SU-DHL-6 (cell line): Measurements from ENCODE around the gene KSR1.

ENCODE experiments used
- H2AFZ ChIP-seq: fragments of 200-600 bp; sonication (generic); 2 replicates; pipeline ENCODE4 v1.6.1; 2014; ENCODE audit warnings: low read depth, mild to moderate bottlenecking, moderate library complexity, mixed read lengths, antibody characterized with exemption, low read length; ENCODE audit not compliant: severe bottlenecking
- H3F3A ChIP-seq: fragments of 200-600 bp; shearing (Covaris generic); 2 replicates; pipeline ENCODE4 v1.6.0; 2016; ENCODE audit warnings: antibody characterized with exemption, mild to moderate bottlenecking; ENCODE audit not compliant: insufficient read depth
- H3K27ac ChIP-seq: fragments of 200-600 bp; sonication (generic); 2 replicates; pipeline ENCODE4 v1.5.1; 2016; ENCODE audit warnings: low read depth, mild to moderate bottlenecking, low read length, moderate library complexity, mixed read lengths
- H3K27me3 ChIP-seq: fragments of 200-600 bp; sonication (generic), shearing (Covaris generic); 2 replicates; pipeline ENCODE4 v1.6.0; 2014; ENCODE audit warnings: mild to moderate bottlenecking, low read length
- H3K36me3 ChIP-seq: fragments of 200-600 bp; sonication (generic); 2 replicates; pipeline ENCODE4 v1.6.1; 2014; ENCODE audit warnings: mild to moderate bottlenecking, low read length, mixed read lengths
- H3K4me2 ChIP-seq: fragments of 300-600, 200-600 bp; shearing (Covaris generic), sonication (generic); 2 replicates; pipeline ENCODE4 v1.6.0; 2014; ENCODE audit warnings: low read length, low read depth, mild to moderate bottlenecking; ENCODE audit not compliant: poor library complexity, severe bottlenecking
- H3K4me3 ChIP-seq: fragments of 200-600 bp; sonication (generic); 2 replicates; pipeline ENCODE4 v1.5.1; 2014; ENCODE audit warnings: antibody characterized with exemption, low read length, mild to moderate bottlenecking, mixed read lengths; ENCODE audit not compliant: insufficient read depth, poor library complexity, severe bottlenecking
- H3K79me2 ChIP-seq: fragments of 200-600 bp; sonication (generic); 2 replicates; pipeline ENCODE4 v1.6.1; 2014; ENCODE audit warnings: mild to moderate bottlenecking, low read length, moderate library complexity; ENCODE audit not compliant: insufficient read depth
- H3K9ac ChIP-seq: fragments of 200-600 bp; sonication (generic); 2 replicates; pipeline ENCODE4 v1.7.0; 2014; ENCODE audit warnings: mild to moderate bottlenecking, low read length
- H3K9me2 ChIP-seq: fragments of 200-600 bp; sonication (generic); replicated peaks from 2 replicates; pipeline ENCODE4 v1.6.1; 2014; ENCODE audit warnings: low read length; ENCODE audit not compliant: insufficient read depth
- H3K9me3 ChIP-seq: fragments of 200-600 bp; sonication (generic); 2 replicates; pipeline ENCODE4 v1.6.1; 2014; ENCODE audit warnings: low read length, mixed read lengths; ENCODE audit not compliant: insufficient read depth
- H4K20me1 ChIP-seq: fragments of 200-600 bp; sonication (generic); 2 replicates; pipeline ENCODE4 v1.6.1; 2014; ENCODE audit warnings: low read depth, mild to moderate bottlenecking, antibody characterized with exemption, low read length, moderate library complexity, mixed read lengths
- EZH2phosphoT487 ChIP-seq: fragments of 200-600 bp; sonication (generic), shearing (Covaris generic); conservative IDR thresholded peaks from 2 replicates; pipeline ENCODE4 v1.6.1; 2018; ENCODE audit warnings: mild to moderate bottlenecking, antibody characterized with exemption, low read length, moderate library complexity, mixed read lengths
- TF ChIP-seq, protein P1 (sequence below): fragments of 200-600 bp; sonication (generic); IDR thresholded peaks from one replicate; pipeline ENCODE4 v1.5.1; 2017; ENCODE audit warnings: antibody characterized with exemption, mild to moderate bottlenecking, low read length, moderate library complexity; ENCODE audit not compliant: insufficient read depth, poor library complexity, severe bottlenecking

The KSR1 gene

DNA sequence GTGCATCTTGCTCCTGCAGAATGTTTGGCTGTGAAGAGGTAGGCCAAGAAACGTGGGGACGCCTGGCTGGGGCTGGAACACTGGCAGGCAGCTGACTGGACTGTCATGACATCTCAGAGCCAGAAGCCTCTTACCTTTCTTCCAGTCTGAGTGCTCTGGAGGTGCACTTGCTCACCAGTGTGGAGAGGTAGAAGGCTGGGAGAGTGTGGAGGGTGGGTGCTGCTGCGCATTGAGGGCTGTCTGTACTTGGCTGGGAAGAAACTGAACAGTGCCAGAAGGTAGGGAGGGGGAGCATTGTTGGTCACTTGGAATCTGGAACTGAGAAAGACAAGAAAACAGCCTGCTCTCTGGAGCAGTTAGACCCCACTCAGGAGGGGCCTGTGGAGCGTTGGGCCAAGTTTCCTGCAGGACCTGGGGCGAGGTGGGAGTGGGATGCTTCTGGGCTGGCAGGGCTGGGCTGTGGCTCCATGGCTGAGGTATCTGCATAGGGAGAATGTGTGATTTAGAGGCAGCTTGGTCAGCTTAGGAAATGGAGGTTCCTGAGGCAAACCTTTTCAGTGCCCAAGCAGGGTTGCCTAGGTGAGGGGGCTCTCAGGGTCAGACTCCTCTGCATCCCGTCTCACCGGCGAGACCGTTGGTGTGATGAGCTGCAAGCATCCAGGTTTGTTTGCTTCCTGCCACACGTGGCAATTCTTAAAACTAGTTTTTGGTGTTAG is 55.1 kb downstream of the KSR1 start:
- Histone ChIP-seq H3K9me2 (no peaks in the 10 kb centered on the region), H3K79me2 (no peaks in the 10 kb centered on the region), H2AFZ (no peak overlapping the region), H4K20me1 (no peaks in the 10 kb centered on the region), H3K4me3 (no peak overlapping the region), H3F3A (no peaks in the 10 kb centered on the region), H3K4me2 (no peak overlapping the region), H3K9ac (no peak overlapping the region), H3K27me3 (no peaks in the 10 kb centered on the region), H3K27ac (no peak overlapping the region), H3K9me3 (no peaks in the 10 kb centered on the region), H3K36me3 (no peaks in the 10 kb centered on the region)
- TF ChIP-seq EZH2phosphoT487 = no peak
- TF ChIP-seq, protein P1, sequence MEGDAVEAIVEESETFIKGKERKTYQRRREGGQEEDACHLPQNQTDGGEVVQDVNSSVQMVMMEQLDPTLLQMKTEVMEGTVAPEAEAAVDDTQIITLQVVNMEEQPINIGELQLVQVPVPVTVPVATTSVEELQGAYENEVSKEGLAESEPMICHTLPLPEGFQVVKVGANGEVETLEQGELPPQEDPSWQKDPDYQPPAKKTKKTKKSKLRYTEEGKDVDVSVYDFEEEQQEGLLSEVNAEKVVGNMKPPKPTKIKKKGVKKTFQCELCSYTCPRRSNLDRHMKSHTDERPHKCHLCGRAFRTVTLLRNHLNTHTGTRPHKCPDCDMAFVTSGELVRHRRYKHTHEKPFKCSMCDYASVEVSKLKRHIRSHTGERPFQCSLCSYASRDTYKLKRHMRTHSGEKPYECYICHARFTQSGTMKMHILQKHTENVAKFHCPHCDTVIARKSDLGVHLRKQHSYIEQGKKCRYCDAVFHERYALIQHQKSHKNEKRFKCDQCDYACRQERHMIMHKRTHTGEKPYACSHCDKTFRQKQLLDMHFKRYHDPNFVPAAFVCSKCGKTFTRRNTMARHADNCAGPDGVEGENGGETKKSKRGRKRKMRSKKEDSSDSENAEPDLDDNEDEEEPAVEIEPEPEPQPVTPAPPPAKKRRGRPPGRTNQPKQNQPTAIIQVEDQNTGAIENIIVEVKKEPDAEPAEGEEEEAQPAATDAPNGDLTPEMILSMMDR = no peak

DNA sequence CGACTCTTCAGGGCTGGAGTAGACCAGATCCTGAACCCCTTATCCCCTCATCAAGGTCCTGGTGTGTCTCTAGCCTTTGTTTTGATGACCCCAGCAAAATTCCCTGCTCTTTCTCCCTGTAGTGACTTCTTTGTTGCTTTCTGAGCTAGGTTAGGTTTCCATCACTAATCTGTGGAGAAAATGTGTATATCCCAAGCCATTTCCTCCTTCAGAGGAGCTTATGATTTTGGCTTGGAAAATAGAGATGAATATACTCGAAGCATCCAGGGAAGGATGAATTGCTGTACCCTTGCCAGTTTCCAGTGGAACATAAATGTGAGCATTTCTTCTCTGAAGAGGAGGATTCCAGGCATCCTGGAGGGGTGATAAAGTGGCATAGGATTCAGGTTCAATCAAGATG is 55.8 kb downstream of the KSR1 start:
- H3K9me2 ChIP-seq = no peaks in the 10 kb centered on the region
- no peak overlapping the region for H3K9ac ChIP-seq

DNA sequence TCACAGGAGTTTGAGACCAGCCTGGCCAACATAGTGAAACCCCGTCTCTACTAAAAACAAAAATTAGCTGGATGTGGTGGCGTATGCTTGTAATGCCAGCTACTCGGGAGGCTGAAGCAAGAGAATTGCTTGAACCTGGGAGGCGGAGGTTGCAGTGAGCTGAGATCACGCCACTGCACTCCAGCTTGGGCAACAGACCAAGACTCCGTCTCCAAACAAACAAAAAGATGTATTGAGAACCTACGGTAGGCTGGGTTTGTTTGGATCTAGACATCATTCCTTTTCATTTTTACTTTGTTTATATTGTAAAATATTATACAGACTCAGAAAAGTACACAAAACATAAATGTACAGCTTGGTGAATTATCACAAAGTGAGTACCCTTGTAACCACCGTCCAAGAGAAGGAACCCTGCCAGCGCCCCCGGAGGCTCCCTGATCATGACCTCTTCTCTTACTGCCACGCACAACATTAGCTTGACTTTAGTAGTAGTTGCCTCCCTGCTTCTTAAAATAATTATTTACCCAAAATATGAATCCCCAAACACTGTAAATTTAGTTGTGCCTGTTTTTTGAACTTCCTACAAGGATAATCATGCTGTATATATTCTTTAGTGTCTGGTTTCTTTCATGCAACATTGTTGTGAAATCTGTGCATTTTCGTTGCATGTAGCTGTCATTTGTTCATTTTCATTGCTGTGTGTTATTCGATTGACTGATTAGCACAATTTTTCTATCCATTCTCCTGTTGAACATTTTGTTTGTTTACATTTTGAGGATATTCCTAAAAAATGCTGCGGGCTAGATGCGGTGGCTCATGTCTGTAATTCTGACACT is 56.5 kb downstream of the KSR1 start:
- H3K27me3 ChIP-seq = no peaks in the 10 kb centered on the region
- H3K4me2 ChIP-seq = no peak overlapping the region
- no peaks in the 10 kb centered on the region for H3F3A ChIP-seq
- TF ChIP-seq, protein P1 = no peak
- no peak for TF ChIP-seq EZH2phosphoT487
- no peak overlapping the region for H3K9ac ChIP-seq
- H3K36me3 ChIP-seq = no peaks in the 10 kb centered on the region
- H3K4me3 ChIP-seq = no peak overlapping the region
- no peaks in the 10 kb centered on the region for H3K9me2 ChIP-seq
- H2AFZ ChIP-seq = no peak overlapping the region
- H4K20me1 ChIP-seq = no peaks in the 10 kb centered on the region
- no peaks in the 10 kb centered on the region for H3K79me2 ChIP-seq
- H3K9me3 ChIP-seq = no peaks in the 10 kb centered on the region
- no peak overlapping the region for H3K27ac ChIP-seq

More for the DNA sequence above, 55.8 kb downstream of the KSR1 start:
- no peaks in the 10 kb centered on the region for H3F3A ChIP-seq
- no peak overlapping the region for H3K27ac ChIP-seq
- H3K79me2 ChIP-seq = no peaks in the 10 kb centered on the region
- H2AFZ ChIP-seq = no peak overlapping the region
- H3K4me2 ChIP-seq = no peak overlapping the region
- TF ChIP-seq, protein P1 = no peak
- no peak for TF ChIP-seq EZH2phosphoT487
- H3K4me3 ChIP-seq = no peak overlapping the region
- H4K20me1 ChIP-seq = no peaks in the 10 kb centered on the region
- H3K36me3 ChIP-seq = no peaks in the 10 kb centered on the region
- no peaks in the 10 kb centered on the region for H3K9me3 ChIP-seq
- H3K27me3 ChIP-seq = no peaks in the 10 kb centered on the region
